SU-DHL-6 (cell line): Measurements from ENCODE around the gene SIGLEC8.

Experiments
- H2AFZ ChIP-seq: fragments of 200-600 bp; sonication (generic); 2 replicates; pipeline ENCODE4 v1.6.1; 2014; ENCODE audit warnings: low read depth, mild to moderate bottlenecking, moderate library complexity, mixed read lengths, antibody characterized with exemption, low read length; ENCODE audit not compliant: severe bottlenecking
- H3F3A ChIP-seq: fragments of 200-600 bp; shearing (Covaris generic); 2 replicates; pipeline ENCODE4 v1.6.0; 2016; ENCODE audit warnings: antibody characterized with exemption, mild to moderate bottlenecking; ENCODE audit not compliant: insufficient read depth
- H3K27ac ChIP-seq: fragments of 200-600 bp; sonication (generic); 2 replicates; pipeline ENCODE4 v1.5.1; 2016; ENCODE audit warnings: low read depth, mild to moderate bottlenecking, low read length, moderate library complexity, mixed read lengths
- H3K27me3 ChIP-seq: fragments of 200-600 bp; sonication (generic), shearing (Covaris generic); 2 replicates; pipeline ENCODE4 v1.6.0; 2014; ENCODE audit warnings: mild to moderate bottlenecking, low read length
- H3K36me3 ChIP-seq: fragments of 200-600 bp; sonication (generic); 2 replicates; pipeline ENCODE4 v1.6.1; 2014; ENCODE audit warnings: mild to moderate bottlenecking, low read length, mixed read lengths
- H3K4me2 ChIP-seq: fragments of 300-600, 200-600 bp; shearing (Covaris generic), sonication (generic); 2 replicates; pipeline ENCODE4 v1.6.0; 2014; ENCODE audit warnings: low read length, low read depth, mild to moderate bottlenecking; ENCODE audit not compliant: poor library complexity, severe bottlenecking
- H3K4me3 ChIP-seq: fragments of 200-600 bp; sonication (generic); 2 replicates; pipeline ENCODE4 v1.5.1; 2014; ENCODE audit warnings: antibody characterized with exemption, low read length, mild to moderate bottlenecking, mixed read lengths; ENCODE audit not compliant: insufficient read depth, poor library complexity, severe bottlenecking
- H3K79me2 ChIP-seq: fragments of 200-600 bp; sonication (generic); 2 replicates; pipeline ENCODE4 v1.6.1; 2014; ENCODE audit warnings: mild to moderate bottlenecking, low read length, moderate library complexity; ENCODE audit not compliant: insufficient read depth
- H3K9ac ChIP-seq: fragments of 200-600 bp; sonication (generic); 2 replicates; pipeline ENCODE4 v1.7.0; 2014; ENCODE audit warnings: mild to moderate bottlenecking, low read length
- H3K9me2 ChIP-seq: fragments of 200-600 bp; sonication (generic); replicated peaks from 2 replicates; pipeline ENCODE4 v1.6.1; 2014; ENCODE audit warnings: low read length; ENCODE audit not compliant: insufficient read depth
- H3K9me3 ChIP-seq: fragments of 200-600 bp; sonication (generic); 2 replicates; pipeline ENCODE4 v1.6.1; 2014; ENCODE audit warnings: low read length, mixed read lengths; ENCODE audit not compliant: insufficient read depth
- H4K20me1 ChIP-seq: fragments of 200-600 bp; sonication (generic); 2 replicates; pipeline ENCODE4 v1.6.1; 2014; ENCODE audit warnings: low read depth, mild to moderate bottlenecking, antibody characterized with exemption, low read length, moderate library complexity, mixed read lengths
- CTCF ChIP-seq: fragments of 200-600 bp; sonication (generic); IDR thresholded peaks from one replicate; pipeline ENCODE4 v1.5.1; 2017; ENCODE audit warnings: antibody characterized with exemption, mild to moderate bottlenecking, low read length, moderate library complexity; ENCODE audit not compliant: insufficient read depth, poor library complexity, severe bottlenecking
- EZH2phosphoT487 ChIP-seq: fragments of 200-600 bp; sonication (generic), shearing (Covaris generic); conservative IDR thresholded peaks from 2 replicates; pipeline ENCODE4 v1.6.1; 2018; ENCODE audit warnings: mild to moderate bottlenecking, antibody characterized with exemption, low read length, moderate library complexity, mixed read lengths

Gene SIGLEC8

GRCh38 chr19:51440052-51440451 lies 18.2 kb downstream of the SIGLEC8 start:
- Histone ChIP-seq H2AFZ (no peak overlapping the region), H3K27me3 (no peaks in the 10 kb centered on the region), H3K4me2 (no peak overlapping the region), H3K4me3 (no peak overlapping the region), H3K9ac (no peak overlapping the region), H3K36me3 (no peaks in the 10 kb centered on the region), H3K27ac (no peak overlapping the region), H3K79me2 (no peaks in the 10 kb centered on the region), H3F3A (peaks cover 4% of the 10 kb centered on the region; the same call in 1 of the 2 replicates), H3K9me2 (no peaks in the 10 kb centered on the region), H3K9me3 (no peaks in the 10 kb centered on the region), H4K20me1 (no peaks in the 10 kb centered on the region)
- no peak for TF ChIP-seq EZH2phosphoT487

- H3K36me3 ChIP-seq: no peaks in the 10 kb centered on the region
- no peaks in the 10 kb centered on the region for H3K9me3 ChIP-seq
- no peaks in the 10 kb centered on the region for H3K79me2 ChIP-seq
- no peaks in the 10 kb centered on the region for H4K20me1 ChIP-seq
- H3F3A ChIP-seq: peaks cover 4% of the 10 kb centered on the region; the same call in 1 of the 2 replicates
- TF ChIP-seq EZH2phosphoT487 (no peak), CTCF (peak; percentile 50)
- no peaks in the 10 kb centered on the region for H3K9me2 ChIP-seq
- no peaks in the 10 kb centered on the region for H3K27me3 ChIP-seq
- no peak overlapping the region for H3K27ac ChIP-seq
- H3K9ac ChIP-seq: no peak overlapping the region
- H3K4me3 ChIP-seq: no peak overlapping the region
- no peak overlapping the region for H3K4me2 ChIP-seq
- H2AFZ ChIP-seq: no peak overlapping the region
Observed at GRCh38 chr19:51439021-51439465, 19.2 kb downstream of the SIGLEC8 start.

- no peak overlapping the region for H3K4me2 ChIP-seq
- no peaks in the 10 kb centered on the region for H3K36me3 ChIP-seq
- H3K9me2 ChIP-seq: no peaks in the 10 kb centered on the region
- H3K27me3 ChIP-seq: no peaks in the 10 kb centered on the region
- no peaks in the 10 kb centered on the region for H3F3A ChIP-seq
- TF ChIP-seq CTCF (no peak), EZH2phosphoT487 (no peak)
- H3K4me3 ChIP-seq: no peak overlapping the region
- H3K9me3 ChIP-seq: no peaks in the 10 kb centered on the region
- H3K27ac ChIP-seq: no peak overlapping the region
- H2AFZ ChIP-seq: no peak overlapping the region
- no peak overlapping the region for H3K9ac ChIP-seq
- no peaks in the 10 kb centered on the region for H3K79me2 ChIP-seq
- H4K20me1 ChIP-seq: no peaks in the 10 kb centered on the region
Observed at GRCh38 chr19:51434456-51434855, 23.8 kb downstream of the SIGLEC8 start.

GRCh38 chr19:51433043-51433442 lies 25.2 kb downstream of the SIGLEC8 start:
- Histone ChIP-seq H4K20me1 (no peaks in the 10 kb centered on the region), H3K36me3 (no peaks in the 10 kb centered on the region), H3K27ac (no peak overlapping the region), H3K9ac (no peak overlapping the region), H3K4me2 (no peak overlapping the region), H2AFZ (no peak overlapping the region), H3K79me2 (no peaks in the 10 kb centered on the region), H3K9me2 (no peaks in the 10 kb centered on the region), H3K4me3 (no peak overlapping the region), H3K27me3 (no peaks in the 10 kb centered on the region), H3F3A (no peaks in the 10 kb centered on the region), H3K9me3 (no peaks in the 10 kb centered on the region)
- TF ChIP-seq CTCF (no peak), EZH2phosphoT487 (no peak)
